GM12878 (cell line): Measurements from ENCODE around the gene SLC36A1. TPM values are rescaled to one million over a fixed set of nuclear protein-coding genes. Genes with fewer than 3 reads are reported as not detected.

Source experiments
- ATAC-seq: fragments of 200-7000 bp; cut with Tn5 transposase; 3 replicates; pipeline ENCODE4 v1.9.1; 2020; ENCODE audit warnings: mild to moderate bottlenecking, moderate library complexity
- BruUV-seq: library from RNA; stranded (reverse); fragments of 400-500 nt; replicated peaks from 2 replicates; lab custom pipeline; 2021; lab: Mats Ljungman, UMichigan
- CTCF ChIA-PET: fragments of 300-600 bp; sonication (Branson Sonifier 250); formaldehyde crosslinking; extraction: SDS; loops from one replicate; lab custom pipeline; 2021; ENCODE audit warnings: inconsistent platforms; lab: Yijun Ruan, JAX
- POLR2A ChIA-PET: fragments of 350-600 bp; formaldehyde crosslinking; extraction: SDS; loops from one replicate; lab custom pipeline; 2021; ENCODE audit warnings: inconsistent platforms; lab: Charles Lee
- RAD21 ChIA-PET: fragments of 300-600 bp; sonication (Branson Sonifier 250); formaldehyde crosslinking; loops from one replicate; lab custom pipeline; 2023; ENCODE audit warnings: antibody characterized with exemption; ENCODE audit not compliant: unreplicated experiment; lab: Charles Lee
- SMC1A ChIA-PET: fragments of 300-600 bp; sonication (Branson Sonifier 250); formaldehyde crosslinking; loops from one replicate; lab custom pipeline; 2023; ENCODE audit not compliant: unreplicated experiment, uncharacterized antibody; lab: Charles Lee
- DNase-seq: peaks from one replicate; pipeline ENCODE4 v3.0.0-alpha.2; 2011; ENCODE audit warnings: low read depth, low spot score
- FAIRE-seq: peaks from 3 replicates; lab custom pipeline; 2011; peaks lifted over from hg19 to GRCh38; lab: Jason Lieb, UNC
- H2AFZ ChIP-seq: 2 replicates; pipeline ENCODE4 v1.6.0; 2011; ENCODE audit warnings: low read depth, low read length, control low read depth; ENCODE audit not compliant: control insufficient read depth
- H3K27ac ChIP-seq: 2 replicates; pipeline ENCODE4 v1.5.1; 2011; ENCODE audit warnings: control low read depth; ENCODE audit not compliant: control insufficient read depth, insufficient read depth
- H3K27me3 ChIP-seq, 2 experiments: replicated peaks in 1 of 2; 2 replicates each; pipeline versions ENCODE4 v1.6.0 to v1.6.1; 2011; ENCODE audit warnings: low read length in 1 of 2; ENCODE audit not compliant: control insufficient read depth in 2 of 2, insufficient read depth in 2 of 2
- H3K36me3 ChIP-seq, 2 experiments: 2 replicates each; pipeline ENCODE4 v1.5.1; 2011; ENCODE audit warnings: low read length in 1 of 2; ENCODE audit not compliant: control insufficient read depth in 2 of 2, insufficient read depth in 2 of 2
- H3K4me1 ChIP-seq: 2 replicates; pipeline ENCODE4 v1.6.1; 2011; ENCODE audit warnings: mild to moderate bottlenecking, low read length, moderate library complexity, mixed read lengths; ENCODE audit not compliant: control insufficient read depth, insufficient read depth
- H3K4me2 ChIP-seq: 2 replicates; pipeline ENCODE4 v1.6.0; 2011; ENCODE audit warnings: control low read depth; ENCODE audit not compliant: control insufficient read depth, insufficient read depth
- H3K4me3 ChIP-seq: fragments of 200-600 bp; sonication (generic); 2 replicates; pipeline ENCODE4 v1.5.1; 2016
- H3K79me2 ChIP-seq: 2 replicates; pipeline ENCODE4 v1.6.0; 2011; ENCODE audit warnings: low read length; ENCODE audit not compliant: control insufficient read depth, insufficient read depth
- H3K9ac ChIP-seq: 2 replicates; pipeline ENCODE4 v1.8.0; 2011; ENCODE audit warnings: low read length, control low read depth, mixed read lengths; ENCODE audit not compliant: control insufficient read depth, insufficient read depth
- H3K9me3 ChIP-seq: replicated peaks from 3 replicates; pipeline ENCODE4 v1.5.1; 2011; ENCODE audit warnings: mild to moderate bottlenecking, low read length; ENCODE audit not compliant: control insufficient read depth, insufficient read depth
- H4K20me1 ChIP-seq: 2 replicates; pipeline ENCODE4 v1.6.0; 2011; ENCODE audit not compliant: control insufficient read depth, insufficient read depth
- BCL11A ChIP-seq: IDR thresholded peaks from 2 replicates; pipeline ENCODE4 v1.6.1; 2011; ENCODE audit warnings: low read depth, low read length
- CREM ChIP-seq: IDR thresholded peaks from 2 replicates; pipeline ENCODE4 v1.6.1; 2014; ENCODE audit warnings: antibody characterized with exemption, low read depth
- EGR1 ChIP-seq, 2 experiments: IDR thresholded peaks; 1 replicate in 1 of 2; 2 replicates in 1 of 2; pipeline ENCODE4 v1.6.1; 2011 to 2012; ENCODE audit warnings: low read depth in 2 of 2, low read length in 2 of 2, borderline replicate concordance in 1 of 2, mild to moderate bottlenecking in 1 of 2, moderate library complexity in 1 of 2
- MTA2 ChIP-seq: fragments of 450-650 bp; IDR thresholded peaks from 2 replicates; pipeline ENCODE4 v1.6.1; 2016; ENCODE audit warnings: low read depth, mild to moderate bottlenecking, moderate library complexity
- NFIC ChIP-seq: IDR thresholded peaks from 2 replicates; pipeline ENCODE4 v1.6.1; 2012; ENCODE audit warnings: low read depth, mild to moderate bottlenecking, inconsistent platforms, low read length, moderate library complexity
- NFXL1 ChIP-seq: fragments of 450-650 bp; IDR thresholded peaks from 2 replicates; pipeline ENCODE4 v1.6.1; 2017; ENCODE audit warnings: antibody characterized with exemption, mild to moderate bottlenecking, borderline replicate concordance
- NFYB ChIP-seq: IDR thresholded peaks from 2 replicates; pipeline ENCODE4 v1.6.1; 2011; ENCODE audit warnings: low read depth, mild to moderate bottlenecking, low read length, improper control_type of control experiment, moderate library complexity; ENCODE audit not compliant: insufficient read depth
- RAD51 ChIP-seq: fragments of 450-650 bp; IDR thresholded peaks from 2 replicates; pipeline ENCODE4 v1.6.1; 2016; ENCODE audit warnings: moderate library complexity, mild to moderate bottlenecking, inconsistent platforms
- RELA ChIP-seq: fragments of 450-650 bp; IDR thresholded peaks from 2 replicates; pipeline ENCODE4 v1.8.0; 2014; ENCODE audit warnings: borderline replicate concordance; ENCODE audit not compliant: partially characterized antibody
- SMC3 ChIP-seq: IDR thresholded peaks from 2 replicates; pipeline ENCODE4 v1.6.1; 2011; ENCODE audit warnings: low read length, improper control_type of control experiment, borderline replicate concordance
- WGBS: methylation state at CpG from one replicate; pipeline ENCODE4 v1.1.6; 2016; ENCODE audit warnings: low lambda C conversion rate; ENCODE audit not compliant: insufficient replicate concordance, insufficient coverage; ENCODE audit errors: missing lambda C conversion rate; 5-methylcytosine and 5-hydroxymethylcytosine counted together
- in situ Hi-C: fragments of 300-500 bp; cut with MboI; formaldehyde crosslinking; loops from 9 replicates; pipeline ENCODE4 v1.14.3; 2018; ENCODE audit warnings: mixed read lengths
- intact Hi-C: fragments of 100-400 bp; cut with micrococcal nuclease; formaldehyde crosslinking; loops from one replicate; pipeline ENCODE4 v1.14.2; 2022; ENCODE audit not compliant: unreplicated experiment
- polyA plus RNA-seq, 11 experiments: library from polyadenylated mRNA; depleted of rRNA in 4 of 11; unstranded in 6 of 11; stranded (reverse) in 5 of 11; fragments of >200 nt; fragmentation: Nextera tagmentation in 4 of 11; fragmentation: Illumina TruSeq in 1 of 11; extraction: Ambion mirVana in 4 of 11; extraction: Trizol in 1 of 11; gene quantifications; 1 replicate in 1 of 11; 2 replicates in 10 of 11; pipeline versions ENCODE4 v1.2.1 to v1.2.3, GENCODE V29; 2011 to 2016; ENCODE audit warnings: inconsistent platforms in 2 of 11, missing spikeins in 2 of 11, low read depth in 1 of 11
- total RNA-seq, 4 experiments: library from RNA; depleted of rRNA in 3 of 4; stranded (reverse); fragments of >200 nt in 3 of 4; fragmentation: Illumina TruSeq in 1 of 4; extraction: Trizol in 1 of 4; gene quantifications; 2 replicates each; pipeline versions ENCODE4 v1.2.1 to v1.2.3, GENCODE V29; 2013 to 2021
- TF ChIP-seq, protein P1 (sequence below): IDR thresholded peaks from 2 replicates; pipeline ENCODE4 v1.6.1; 2012; ENCODE audit warnings: low read depth, low read length, improper control_type of control experiment
- TF ChIP-seq, protein P2 (sequence below): fragments of 450-650 bp; IDR thresholded peaks from 2 replicates; pipeline ENCODE4 v1.6.1; 2014; ENCODE audit warnings: mild to moderate bottlenecking
- TF ChIP-seq, protein P3 (sequence below): fragments of 450-650 bp; IDR thresholded peaks from 2 replicates; pipeline ENCODE4 v1.6.1; 2017; ENCODE audit warnings: mild to moderate bottlenecking
- TF ChIP-seq, protein P4 (sequence below), 3 experiments: IDR thresholded peaks in 2 of 3; conservative IDR thresholded peaks in 1 of 3; 2 replicates each; pipeline ENCODE4 v1.5.1; 2011; ENCODE audit warnings: low read depth in 3 of 3, low read length in 3 of 3, mild to moderate bottlenecking in 3 of 3, control low read depth in 2 of 3, moderate library complexity in 2 of 3, inconsistent platforms in 1 of 3, mixed read lengths in 1 of 3; ENCODE audit not compliant: control insufficient read depth in 2 of 3, insufficient read depth in 1 of 3; ENCODE audit errors: extremely low read depth in 1 of 3
- TF ChIP-seq, protein P5 (sequence below): fragments of 450-650 bp; IDR thresholded peaks from 2 replicates; pipeline ENCODE4 v1.6.1; 2017; ENCODE audit warnings: mild to moderate bottlenecking, low read depth, inconsistent platforms; ENCODE audit not compliant: poor library complexity, severe bottlenecking

Gene SLC36A1
- total and polyA plus RNA-seq, 10 of the 15 experiments (the other 5 are each of a cell fraction or from before 2014, with no cell fraction given) = 0.50 to 8.2 (median 3.5) TPM

DNA sequence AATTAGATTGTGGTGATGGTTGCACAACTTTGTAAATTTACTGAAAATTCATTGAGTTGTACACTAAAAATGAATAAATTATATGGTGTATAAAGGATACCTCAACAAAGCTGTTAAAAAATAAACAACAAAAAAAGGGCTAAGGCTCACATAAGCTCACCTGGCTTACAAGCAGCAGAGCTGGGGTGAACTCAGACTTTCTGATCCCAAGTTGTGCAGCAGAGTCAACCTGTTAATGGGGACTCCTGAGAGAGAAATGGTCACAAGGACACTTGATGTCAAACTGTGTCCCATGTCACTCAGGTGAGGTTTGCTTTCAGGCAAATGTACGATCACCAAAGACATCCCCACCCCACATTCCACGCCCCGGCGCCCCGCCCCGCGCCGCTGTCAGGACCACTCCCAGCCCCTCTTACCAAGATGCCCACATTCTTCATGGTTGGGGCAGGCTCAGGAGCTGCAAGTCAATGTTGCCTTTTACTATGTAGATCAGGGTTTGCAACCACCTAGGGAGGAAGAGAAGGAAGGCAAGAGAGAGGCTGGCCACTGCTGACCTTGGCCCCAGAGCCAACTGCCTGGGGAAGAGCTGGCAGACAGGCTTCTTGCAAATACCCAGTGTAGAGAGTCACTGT is 22.4 kb upstream of the SLC36A1 start:
- CTCF ChIA-PET = interaction anchor here (0.6 kb wide), 1 partner anchor 30 kb away, joined by 3 read pairs; no protein-coding TSS in a partner anchor
- no peaks in the 10 kb centered on the region for H4K20me1 ChIP-seq
- RAD21 ChIA-PET = no interaction called here
- 88% methylated on average over 8 of the region's 8 CpGs for WGBS
- DNase-seq = no peak
- no peak overlapping the region for H3K27ac ChIP-seq
- peaks cover 5% of the 10 kb centered on the region for H3K4me1 ChIP-seq
- no peaks in the 10 kb centered on the region for H3K79me2 ChIP-seq
- no TSS peak for BruUV-seq
- H3K36me3 ChIP-seq = no peaks in the 10 kb centered on the region
- no peak overlapping the region for H3K9ac ChIP-seq
- H3K27me3 ChIP-seq = no peaks in the 10 kb centered on the region; a peak in 1 of 4 replicates
- no peaks in the 10 kb centered on the region for H3K9me3 ChIP-seq
- intact Hi-C loops (no loop called here), in situ Hi-C loops (no loop called here)
- H3K4me2 ChIP-seq = no peak overlapping the region
- SMC1A ChIA-PET = interaction anchor here (0.7 kb wide), 2 partner anchors 26 to 227 kb away, joined by 3 to 4 read pairs; no protein-coding TSS in a partner anchor
- POLR2A ChIA-PET = no interaction called here
- no peak overlapping the region for H2AFZ ChIP-seq
- no peak overlapping the region for H3K4me3 ChIP-seq
- no peak for ATAC-seq
- no peak for FAIRE-seq
- TF ChIP-seq EGR1 (IDR thresholded peaks at IDR 0.05; ENCODE audit: borderline replicate concordance in 1 of 2, low read depth in 2 of 2, low read length in 2 of 2) (no peak), MTA2 (no peak), SMC3 (no peak), RAD51 (no peak), BCL11A (no peak), NFXL1 (no peak), RELA (no peak), NFIC (no peak), NFYB (no peak), CREM (no peak)
- TF ChIP-seq, protein P1, sequence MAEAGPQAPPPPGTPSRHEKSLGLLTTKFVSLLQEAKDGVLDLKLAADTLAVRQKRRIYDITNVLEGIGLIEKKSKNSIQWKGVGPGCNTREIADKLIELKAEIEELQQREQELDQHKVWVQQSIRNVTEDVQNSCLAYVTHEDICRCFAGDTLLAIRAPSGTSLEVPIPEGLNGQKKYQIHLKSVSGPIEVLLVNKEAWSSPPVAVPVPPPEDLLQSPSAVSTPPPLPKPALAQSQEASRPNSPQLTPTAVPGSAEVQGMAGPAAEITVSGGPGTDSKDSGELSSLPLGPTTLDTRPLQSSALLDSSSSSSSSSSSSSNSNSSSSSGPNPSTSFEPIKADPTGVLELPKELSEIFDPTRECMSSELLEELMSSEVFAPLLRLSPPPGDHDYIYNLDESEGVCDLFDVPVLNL = no peak
- TF ChIP-seq, protein P2, sequence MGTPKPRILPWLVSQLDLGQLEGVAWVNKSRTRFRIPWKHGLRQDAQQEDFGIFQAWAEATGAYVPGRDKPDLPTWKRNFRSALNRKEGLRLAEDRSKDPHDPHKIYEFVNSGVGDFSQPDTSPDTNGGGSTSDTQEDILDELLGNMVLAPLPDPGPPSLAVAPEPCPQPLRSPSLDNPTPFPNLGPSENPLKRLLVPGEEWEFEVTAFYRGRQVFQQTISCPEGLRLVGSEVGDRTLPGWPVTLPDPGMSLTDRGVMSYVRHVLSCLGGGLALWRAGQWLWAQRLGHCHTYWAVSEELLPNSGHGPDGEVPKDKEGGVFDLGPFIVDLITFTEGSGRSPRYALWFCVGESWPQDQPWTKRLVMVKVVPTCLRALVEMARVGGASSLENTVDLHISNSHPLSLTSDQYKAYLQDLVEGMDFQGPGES = no peak
- TF ChIP-seq, protein P3, sequence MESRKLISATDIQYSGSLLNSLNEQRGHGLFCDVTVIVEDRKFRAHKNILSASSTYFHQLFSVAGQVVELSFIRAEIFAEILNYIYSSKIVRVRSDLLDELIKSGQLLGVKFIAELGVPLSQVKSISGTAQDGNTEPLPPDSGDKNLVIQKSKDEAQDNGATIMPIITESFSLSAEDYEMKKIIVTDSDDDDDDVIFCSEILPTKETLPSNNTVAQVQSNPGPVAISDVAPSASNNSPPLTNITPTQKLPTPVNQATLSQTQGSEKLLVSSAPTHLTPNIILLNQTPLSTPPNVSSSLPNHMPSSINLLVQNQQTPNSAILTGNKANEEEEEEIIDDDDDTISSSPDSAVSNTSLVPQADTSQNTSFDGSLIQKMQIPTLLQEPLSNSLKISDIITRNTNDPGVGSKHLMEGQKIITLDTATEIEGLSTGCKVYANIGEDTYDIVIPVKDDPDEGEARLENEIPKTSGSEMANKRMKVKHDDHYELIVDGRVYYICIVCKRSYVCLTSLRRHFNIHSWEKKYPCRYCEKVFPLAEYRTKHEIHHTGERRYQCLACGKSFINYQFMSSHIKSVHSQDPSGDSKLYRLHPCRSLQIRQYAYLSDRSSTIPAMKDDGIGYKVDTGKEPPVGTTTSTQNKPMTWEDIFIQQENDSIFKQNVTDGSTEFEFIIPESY = no peak
- TF ChIP-seq, protein P4, sequence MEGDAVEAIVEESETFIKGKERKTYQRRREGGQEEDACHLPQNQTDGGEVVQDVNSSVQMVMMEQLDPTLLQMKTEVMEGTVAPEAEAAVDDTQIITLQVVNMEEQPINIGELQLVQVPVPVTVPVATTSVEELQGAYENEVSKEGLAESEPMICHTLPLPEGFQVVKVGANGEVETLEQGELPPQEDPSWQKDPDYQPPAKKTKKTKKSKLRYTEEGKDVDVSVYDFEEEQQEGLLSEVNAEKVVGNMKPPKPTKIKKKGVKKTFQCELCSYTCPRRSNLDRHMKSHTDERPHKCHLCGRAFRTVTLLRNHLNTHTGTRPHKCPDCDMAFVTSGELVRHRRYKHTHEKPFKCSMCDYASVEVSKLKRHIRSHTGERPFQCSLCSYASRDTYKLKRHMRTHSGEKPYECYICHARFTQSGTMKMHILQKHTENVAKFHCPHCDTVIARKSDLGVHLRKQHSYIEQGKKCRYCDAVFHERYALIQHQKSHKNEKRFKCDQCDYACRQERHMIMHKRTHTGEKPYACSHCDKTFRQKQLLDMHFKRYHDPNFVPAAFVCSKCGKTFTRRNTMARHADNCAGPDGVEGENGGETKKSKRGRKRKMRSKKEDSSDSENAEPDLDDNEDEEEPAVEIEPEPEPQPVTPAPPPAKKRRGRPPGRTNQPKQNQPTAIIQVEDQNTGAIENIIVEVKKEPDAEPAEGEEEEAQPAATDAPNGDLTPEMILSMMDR (IDR thresholded peaks at IDR 0.05 in 2 of 3, conservative IDR thresholded peaks at IDR 0.05 in 1 of 3; ENCODE audit: control insufficient read depth in 2 of 3, extremely low read depth in 1 of 3, insufficient read depth in 1 of 3, low read depth in 3 of 3, low read length in 3 of 3) = no peak
- TF ChIP-seq, protein P5, sequence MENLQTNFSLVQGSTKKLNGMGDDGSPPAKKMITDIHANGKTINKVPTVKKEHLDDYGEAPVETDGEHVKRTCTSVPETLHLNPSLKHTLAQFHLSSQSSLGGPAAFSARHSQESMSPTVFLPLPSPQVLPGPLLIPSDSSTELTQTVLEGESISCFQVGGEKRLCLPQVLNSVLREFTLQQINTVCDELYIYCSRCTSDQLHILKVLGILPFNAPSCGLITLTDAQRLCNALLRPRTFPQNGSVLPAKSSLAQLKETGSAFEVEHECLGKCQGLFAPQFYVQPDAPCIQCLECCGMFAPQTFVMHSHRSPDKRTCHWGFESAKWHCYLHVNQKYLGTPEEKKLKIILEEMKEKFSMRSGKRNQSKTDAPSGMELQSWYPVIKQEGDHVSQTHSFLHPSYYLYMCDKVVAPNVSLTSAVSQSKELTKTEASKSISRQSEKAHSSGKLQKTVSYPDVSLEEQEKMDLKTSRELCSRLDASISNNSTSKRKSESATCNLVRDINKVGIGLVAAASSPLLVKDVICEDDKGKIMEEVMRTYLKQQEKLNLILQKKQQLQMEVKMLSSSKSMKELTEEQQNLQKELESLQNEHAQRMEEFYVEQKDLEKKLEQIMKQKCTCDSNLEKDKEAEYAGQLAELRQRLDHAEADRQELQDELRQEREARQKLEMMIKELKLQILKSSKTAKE = no peak
